Lower leg skin (tissue), 4 donors: ENCODE measurements around the gene SLC39A2. TPM values are rescaled to one million over a fixed set of nuclear protein-coding genes. Genes with fewer than 3 reads are reported as not detected.

ENCODE experiments used
- DNase-seq, 2 donors: peaks; one replicate each; pipeline ENCODE4 v3.0.0-alpha.2; 2019; ENCODE audit warnings: low spot score in 2 of 2
- H3K4me3 ChIP-seq: fragments of 200-600 bp; sonication (generic); 2 replicates; pipeline ENCODE4 v1.5.1; 2017; ENCODE audit warnings: mild to moderate bottlenecking, low read depth; ENCODE audit not compliant: poor library complexity, severe bottlenecking
- POLR2A ChIP-seq, 2 donors: fragments of 450-650 bp; IDR thresholded peaks; one replicate each; pipeline ENCODE4 v1.6.1; 2016 to 2017; ENCODE audit warnings: antibody characterized with exemption in 2 of 2, mild to moderate bottlenecking in 1 of 2, moderate library complexity in 1 of 2
- WGBS, 2 donors: methylation state at CpG; one replicate each; pipeline ENCODE4 v1.1.5; 2018; 5-methylcytosine and 5-hydroxymethylcytosine counted together
- intact Hi-C: fragments of 100-400 bp; cut with DNase I; formaldehyde crosslinking; loops from one replicate; pipeline ENCODE4 v1.15.0; 2023; ENCODE audit warnings: low total_unique reads
- microRNA-seq, 2 donors: library from miRNA; unstranded; fragments of <30 nt; microRNA quantifications; one replicate each; pipeline ENCODE4, GENCODE V29; 2016; ENCODE audit warnings: borderline replicate concordance in 2 of 2, borderline number of aligned reads in 1 of 2
- total RNA-seq, 4 donors: library from RNA; depleted of rRNA; stranded (reverse); fragments of >200 nt; gene quantifications; one replicate each; pipeline ENCODE4 v1.1.0, GENCODE V29; 2016
- TF ChIP-seq, protein P1 (sequence below), 3 donors: fragments of 450-650 bp; IDR thresholded peaks; one replicate each; pipeline ENCODE4 v1.5.1; 2016; ENCODE audit warnings: antibody characterized with exemption in 3 of 3, mild to moderate bottlenecking in 3 of 3, moderate library complexity in 2 of 3

The SLC39A2 gene
- total RNA-seq, 4 donors from 2014 or later, result 25.3 to 117 (median 46.9) TPM

DNA sequence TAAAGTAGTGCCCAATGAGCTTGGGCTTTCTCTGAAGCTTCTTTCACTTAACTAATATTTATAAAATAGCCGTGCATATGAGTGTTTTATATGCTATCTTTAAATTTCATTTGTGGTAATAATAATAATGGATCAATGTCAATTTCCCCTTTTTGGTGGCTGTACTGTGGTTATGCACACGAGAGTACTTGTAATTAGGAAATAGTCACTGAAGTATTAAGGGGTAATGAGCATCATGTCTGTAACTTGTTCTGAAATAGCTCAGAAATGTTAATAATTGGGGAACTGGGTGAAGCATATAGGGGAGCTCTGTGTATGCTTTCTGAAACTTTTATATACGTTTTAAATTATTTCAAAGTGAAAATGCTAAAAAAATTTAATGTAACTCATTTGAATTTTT lies 51.5 kb downstream of the SLC39A2 start:
- H3K4me3 ChIP-seq, result no peak overlapping the region
- DNase-seq, result no peak
- 76 to 85% methylated on average over 3 of the region's 3 CpGs for WGBS, 2 donors
- intact Hi-C loops, result no loop called here
- TF ChIP-seq POLR2A (IDR thresholded peaks at IDR 0.05), result no peak
- TF ChIP-seq, protein P1, sequence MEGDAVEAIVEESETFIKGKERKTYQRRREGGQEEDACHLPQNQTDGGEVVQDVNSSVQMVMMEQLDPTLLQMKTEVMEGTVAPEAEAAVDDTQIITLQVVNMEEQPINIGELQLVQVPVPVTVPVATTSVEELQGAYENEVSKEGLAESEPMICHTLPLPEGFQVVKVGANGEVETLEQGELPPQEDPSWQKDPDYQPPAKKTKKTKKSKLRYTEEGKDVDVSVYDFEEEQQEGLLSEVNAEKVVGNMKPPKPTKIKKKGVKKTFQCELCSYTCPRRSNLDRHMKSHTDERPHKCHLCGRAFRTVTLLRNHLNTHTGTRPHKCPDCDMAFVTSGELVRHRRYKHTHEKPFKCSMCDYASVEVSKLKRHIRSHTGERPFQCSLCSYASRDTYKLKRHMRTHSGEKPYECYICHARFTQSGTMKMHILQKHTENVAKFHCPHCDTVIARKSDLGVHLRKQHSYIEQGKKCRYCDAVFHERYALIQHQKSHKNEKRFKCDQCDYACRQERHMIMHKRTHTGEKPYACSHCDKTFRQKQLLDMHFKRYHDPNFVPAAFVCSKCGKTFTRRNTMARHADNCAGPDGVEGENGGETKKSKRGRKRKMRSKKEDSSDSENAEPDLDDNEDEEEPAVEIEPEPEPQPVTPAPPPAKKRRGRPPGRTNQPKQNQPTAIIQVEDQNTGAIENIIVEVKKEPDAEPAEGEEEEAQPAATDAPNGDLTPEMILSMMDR (IDR thresholded peaks at IDR 0.05), result no peak

Small RNA genes lying within 50 kb of the gene (microRNA-seq; reads per million reads assigned to microRNA genes)
- 0 reads per million in 2 donors for gene MIR6717

Other genes with a start within 250 kb of the SLC39A2 start
- not detected for gene EDDM3B, start 230.9 kb upstream of the SLC39A2 start, total RNA-seq
- 10 to 100 TPM in 1 of 4 donors, 1 to 10 TPM in 3; 1.7 to 15.4 (median 6.6) TPM for gene RNASE6, start 218.0 kb upstream of the SLC39A2 start, total RNA-seq
- gene RNASE1, start 196.4 kb upstream of the SLC39A2 start, total RNA-seq, result 100 to 1,000 TPM in 1 of 4 donors, 10 to 100 TPM in 3; 42.6 to 129 (median 87.7) TPM
- not detected for gene RNASE3, start 107.9 kb upstream of the SLC39A2 start, total RNA-seq
- under 1 TPM in 1 of 4 donors, not detected in 3; 0.96 TPM for gene RNASE2, start 43.8 kb upstream of the SLC39A2 start, total RNA-seq
- 100 to 1,000 TPM in 2 of 4 donors, 10 to 100 TPM in 2; 73.0 to 152 (median 91.6) TPM for gene METTL17, start 9.3 kb upstream of the SLC39A2 start, total RNA-seq
- gene NDRG2, start 25.8 kb downstream of the SLC39A2 start, total RNA-seq, result 100 to 1,000 TPM; 186 to 475 (median 282) TPM
- under 1 TPM in 1 of 4 donors, not detected in 3; 0.71 TPM for gene TPPP2, start 30.9 kb downstream of the SLC39A2 start, total RNA-seq
- gene RNASE13, start 35.5 kb downstream of the SLC39A2 start, total RNA-seq, result not detected
- gene RNASE7, start 43.1 kb downstream of the SLC39A2 start, total RNA-seq, result 10 to 100 TPM; 34.1 to 83.3 (median 47.8) TPM
- not detected for gene RNASE8, start 58.5 kb downstream of the SLC39A2 start, total RNA-seq
- 10 to 100 TPM in 3 of 4 donors, 1 to 10 TPM in 1; 7.5 to 21.2 (median 14.4) TPM for gene ARHGEF40, start 71.0 kb downstream of the SLC39A2 start, total RNA-seq
- 10 to 100 TPM; 56.9 to 89.9 (median 82.2) TPM for gene ZNF219, start 99.4 kb downstream of the SLC39A2 start, total RNA-seq
- 1 to 10 TPM in 1 of 4 donors, under 1 TPM in 1, not detected in 2; 0.39 to 1.0 TPM for gene TMEM253, start 101.8 kb downstream of the SLC39A2 start, total RNA-seq
- gene OR5AU1, start 156.8 kb downstream of the SLC39A2 start, total RNA-seq, result under 1 TPM in 1 of 4 donors, not detected in 3; 0.17 TPM